Fibroblast of lung (primary cell): ENCODE data around the gene POLN. TPM values are rescaled to one million over a fixed set of nuclear protein-coding genes. Genes with fewer than 3 reads are reported as not detected.

Source experiments
- DNase-seq, 2 donors: peaks; one replicate each; pipeline versions ENCODE4 v3.0.0 to v3.0.0-alpha.2; 2010; ENCODE audit warnings: low read depth in 2 of 2
- H2AFZ ChIP-seq: 2 replicates; pipeline ENCODE4 v1.5.1; 2012; ENCODE audit warnings: low read length, control low read depth, inconsistent platforms
- H3K27ac ChIP-seq: 2 replicates; pipeline ENCODE4 v1.5.1; 2011; ENCODE audit warnings: low read length, control low read depth; ENCODE audit not compliant: insufficient read depth
- H3K27me3 ChIP-seq: 2 replicates; pipeline ENCODE4 v1.5.1; 2011; ENCODE audit warnings: mild to moderate bottlenecking, low read length; ENCODE audit not compliant: control insufficient read depth, insufficient read depth
- H3K36me3 ChIP-seq: 2 replicates; pipeline ENCODE4 v1.5.1; 2011; ENCODE audit warnings: low read length; ENCODE audit not compliant: control insufficient read depth, insufficient read depth
- H3K4me1 ChIP-seq: 2 replicates; pipeline ENCODE4 v1.5.1; 2011; ENCODE audit warnings: low read length; ENCODE audit not compliant: control insufficient read depth, insufficient read depth; ENCODE audit errors: extremely low read depth
- H3K4me2 ChIP-seq: 2 replicates; pipeline ENCODE4 v1.5.1; 2011; ENCODE audit warnings: low read length, control low read depth; ENCODE audit not compliant: insufficient read depth; ENCODE audit errors: extremely low read depth
- H3K4me3 ChIP-seq, 4 experiments: fragments of 200-600 bp in 1 of 4; sonication (generic) in 1 of 4; replicated peaks in 1 of 4; 2 replicates each; pipeline ENCODE4 v1.5.1; 2011 to 2016; ENCODE audit warnings: low read length in 4 of 4, low read depth in 3 of 4, mild to moderate bottlenecking in 3 of 4, control low read depth in 2 of 4, inconsistent platforms in 1 of 4, mixed read lengths in 1 of 4; ENCODE audit not compliant: insufficient read depth in 1 of 4; ENCODE audit errors: control extremely low read depth in 1 of 4
- H3K79me2 ChIP-seq: 2 replicates; pipeline ENCODE4 v1.5.1; 2012; ENCODE audit warnings: mild to moderate bottlenecking, low read length, inconsistent platforms; ENCODE audit not compliant: control insufficient read depth, insufficient read depth
- H3K9ac ChIP-seq: 2 replicates; pipeline ENCODE4 v1.5.1; 2011; ENCODE audit warnings: mild to moderate bottlenecking, low read length, control low read depth; ENCODE audit not compliant: insufficient read depth
- H3K9me3 ChIP-seq: 2 replicates; pipeline ENCODE4 v1.5.1; 2012; ENCODE audit warnings: low read depth, low read length; ENCODE audit not compliant: control insufficient read depth, insufficient read depth
- H4K20me1 ChIP-seq: 2 replicates; pipeline ENCODE4 v1.5.1; 2011; ENCODE audit warnings: low read length; ENCODE audit not compliant: control insufficient read depth, insufficient read depth; ENCODE audit errors: extremely low read depth
- CTCF ChIP-seq, 2 donors: IDR thresholded peaks in 1 of 2; conservative IDR thresholded peaks in 1 of 2; 1 replicate in 1 of 2; 2 replicates in 1 of 2; pipeline ENCODE4 v1.5.1; 2011 to 2012; ENCODE audit warnings: low read length in 2 of 2, control low read depth in 1 of 2, inconsistent platforms in 1 of 2, low read depth in 1 of 2, mild to moderate bottlenecking in 1 of 2
- EZH2 ChIP-seq: IDR thresholded peaks from 2 replicates; pipeline ENCODE4 v1.5.1; 2012; ENCODE audit warnings: low read length, control low read depth, mild to moderate bottlenecking; ENCODE audit errors: missing control alignments
- polyA plus RNA-seq, 2 donors: library from polyadenylated mRNA; depleted of rRNA in 1 of 2; stranded (reverse) in 1 of 2; unstranded in 1 of 2; fragments of >200 nt; gene quantifications; 2 replicates each; pipeline ENCODE4 v1.2.1, GENCODE V29; 2011 to 2012; ENCODE audit warnings: missing spikeins in 1 of 2
- total RNA-seq: library from RNA; depleted of rRNA; stranded (reverse); fragments of >200 nt; gene quantifications from 2 replicates; pipeline ENCODE4 v1.2.1, GENCODE V29; 2014

The POLN gene
- total and polyA plus RNA-seq, 2 donors (not counting 1 experiment from before 2014, with no cell fraction given): 0.58 to 5.6 TPM

- no peak overlapping the region for H2AFZ ChIP-seq
- H3K4me1 ChIP-seq: no peaks in the 10 kb centered on the region
- no peaks in the 10 kb centered on the region for H3K27me3 ChIP-seq
- no peak overlapping the region for H3K9ac ChIP-seq
- H4K20me1 ChIP-seq: no peaks in the 10 kb centered on the region
- no peak overlapping the region for H3K4me3 ChIP-seq
- no peaks in the 10 kb centered on the region for H3K79me2 ChIP-seq
- H3K27ac ChIP-seq: no peak overlapping the region
- TF ChIP-seq CTCF (conservative IDR thresholded peaks at IDR 0.05 in 1 of 2, IDR thresholded peaks at IDR 0.05 in 1 of 2; ENCODE audit: low read depth in 1 of 2, low read length in 2 of 2): no peak
- TF ChIP-seq EZH2: no peak
- H3K4me2 ChIP-seq: no peak overlapping the region
- no peak for DNase-seq
- H3K36me3 ChIP-seq: no peaks in the 10 kb centered on the region
- no peaks in the 10 kb centered on the region for H3K9me3 ChIP-seq
These were observed 170.5 kb downstream of the POLN start for GRCh38 chr4:2071252-2071911.

DNA sequence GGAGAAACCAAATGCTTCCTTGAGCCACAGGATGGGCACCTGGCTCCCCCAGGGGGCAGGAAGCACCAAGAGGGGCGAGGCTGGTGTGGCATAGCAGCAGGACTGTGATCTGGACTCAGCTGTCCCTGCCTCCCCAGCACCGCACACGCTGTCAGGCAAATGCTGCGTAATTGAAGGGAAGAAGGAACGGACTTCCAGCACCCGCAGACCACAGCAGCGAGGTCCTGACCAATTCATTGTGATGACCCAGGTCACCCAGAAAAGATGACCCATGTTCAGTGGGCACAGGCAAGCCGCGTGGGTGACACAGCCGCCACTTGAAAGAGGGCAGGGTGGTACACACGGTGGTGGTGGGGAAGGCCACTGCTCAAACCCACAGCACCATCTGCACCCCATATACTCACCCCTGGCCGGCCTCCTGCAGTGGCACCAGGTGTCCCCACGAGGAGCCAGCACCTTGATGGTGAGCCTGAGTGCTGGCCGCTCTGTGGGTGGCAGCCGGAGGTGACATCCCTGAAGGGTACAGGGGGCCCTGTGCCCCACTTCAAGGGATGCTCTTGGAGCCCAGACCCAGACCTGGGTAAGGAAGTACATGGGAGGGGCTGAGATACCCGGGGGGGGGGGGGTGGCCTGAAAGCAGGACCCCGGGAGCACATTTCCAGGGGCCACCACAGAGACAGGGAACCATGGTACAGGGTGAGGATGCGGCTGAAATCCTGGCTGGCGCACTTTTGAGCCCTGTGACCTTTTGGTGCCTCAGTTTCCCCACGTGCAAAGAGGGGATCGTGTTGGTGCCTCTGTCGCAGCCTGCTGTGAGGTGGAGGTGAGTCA lies 171.3 kb downstream of the POLN start:
- no peak overlapping the region for H3K9ac ChIP-seq
- DNase-seq: no peak
- no peak overlapping the region for H3K4me3 ChIP-seq
- H2AFZ ChIP-seq: no peak overlapping the region
- no peak overlapping the region for H3K4me2 ChIP-seq
- TF ChIP-seq CTCF (conservative IDR thresholded peaks at IDR 0.05 in 1 of 2, IDR thresholded peaks at IDR 0.05 in 1 of 2; ENCODE audit: low read depth in 1 of 2, low read length in 2 of 2): no peak
- no peak for TF ChIP-seq EZH2
- no peaks in the 10 kb centered on the region for H4K20me1 ChIP-seq
- no peak overlapping the region for H3K27ac ChIP-seq
- H3K9me3 ChIP-seq: no peaks in the 10 kb centered on the region
- H3K4me1 ChIP-seq: no peaks in the 10 kb centered on the region
- H3K79me2 ChIP-seq: no peaks in the 10 kb centered on the region
- no peaks in the 10 kb centered on the region for H3K27me3 ChIP-seq
- H3K36me3 ChIP-seq: no peaks in the 10 kb centered on the region

GRCh38 chr4:2069986-2070385 lies 171.9 kb downstream of the POLN start:
- Histone ChIP-seq H3K36me3 (no peaks in the 10 kb centered on the region), H3K9ac (no peak overlapping the region), H3K27ac (no peak overlapping the region), H3K4me3 (no peak overlapping the region), H3K9me3 (no peaks in the 10 kb centered on the region), H4K20me1 (no peaks in the 10 kb centered on the region), H3K4me1 (no peaks in the 10 kb centered on the region), H2AFZ (no peak overlapping the region), H3K27me3 (no peaks in the 10 kb centered on the region), H3K79me2 (no peaks in the 10 kb centered on the region), H3K4me2 (no peak overlapping the region)
- TF ChIP-seq EZH2 (no peak), CTCF (conservative IDR thresholded peaks at IDR 0.05 in 1 of 2, IDR thresholded peaks at IDR 0.05 in 1 of 2; ENCODE audit: low read depth in 1 of 2, low read length in 2 of 2) (no peak)
- DNase-seq: no peak
